ENCODE results near the gene LIPA.

DNA sequence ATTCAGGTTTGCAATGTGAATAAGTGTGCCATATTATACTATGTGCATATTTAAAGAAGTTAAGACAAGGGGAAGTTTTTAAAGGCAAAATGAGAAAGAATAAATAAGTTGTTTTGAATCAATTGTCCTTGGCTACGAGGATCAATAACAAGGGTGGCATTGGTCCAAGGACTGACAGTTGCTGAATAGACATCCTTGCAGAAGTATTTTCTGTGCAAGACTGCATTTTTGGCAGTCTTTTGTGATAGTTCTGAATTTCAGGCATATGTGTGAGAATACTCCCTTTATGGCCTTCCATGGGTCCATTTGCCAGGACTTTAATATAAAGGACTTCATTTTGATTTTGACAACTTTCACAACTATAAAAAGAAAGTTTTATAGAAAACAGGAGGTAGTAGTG, 5.4 kb upstream of the LIPA start:
- no peak for TF ChIP-seq NBN (IDR thresholded peaks at IDR 0.05; ENCODE audit: low read depth)
- TF ChIP-seq CEBPB (tag; IDR thresholded peaks at IDR 0.05) = no peak
- TF ChIP-seq CTCF (IDR thresholded peaks at IDR 0.05 in 2 of 3, conservative IDR thresholded peaks at IDR 0.05 in 1 of 3; ENCODE audit: insufficient read depth in 2 of 3, low read depth in 1 of 3, low read length in 3 of 3) = no peak

Measured in K562 (cell line).